HT1080 (cell line): ENCODE data around the gene EML5. TPM values are rescaled to one million over a fixed set of nuclear protein-coding genes. Genes with fewer than 3 reads are reported as not detected.

Source experiments
- DNase-seq: peaks from one replicate; pipeline ENCODE4 v3.0.0-alpha.2; 2015; ENCODE audit warnings: low read depth
- total RNA-seq: library from RNA; depleted of rRNA; stranded (reverse); fragments of >200 nt; shearing (Covaris generic); gene quantifications from 2 replicates; pipeline ENCODE4 v1.2.3, GENCODE V29; 2014

Gene EML5
- total RNA-seq, 1 experiment from 2014 or later, result 1.5 TPM

- no peak for DNase-seq
Observed at GRCh38 chr14:88727057-88727456, 65.7 kb downstream of the EML5 start.

DNA sequence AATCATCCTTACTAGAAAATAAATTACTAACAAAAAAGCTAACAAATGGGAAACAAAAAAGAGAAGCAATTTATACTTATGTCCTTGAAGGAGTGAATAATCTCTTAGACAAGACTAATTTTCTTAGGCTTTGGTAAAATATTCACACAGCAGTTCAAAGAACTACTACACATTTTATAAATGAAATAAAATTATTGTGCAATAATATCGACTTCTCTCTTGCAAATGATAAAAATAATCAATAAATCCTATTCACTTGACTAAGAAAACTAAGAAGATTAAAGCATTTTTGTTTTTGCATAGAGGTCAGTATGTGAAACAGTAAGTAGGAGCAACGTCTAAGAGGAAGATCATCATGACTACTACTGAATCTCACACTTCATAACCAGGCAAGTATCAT is 82.0 kb downstream of the EML5 start:
- no peak for DNase-seq

- DNase-seq, result no peak
Observed at GRCh38 chr14:88707088-88707487, 85.7 kb downstream of the EML5 start.

DNA sequence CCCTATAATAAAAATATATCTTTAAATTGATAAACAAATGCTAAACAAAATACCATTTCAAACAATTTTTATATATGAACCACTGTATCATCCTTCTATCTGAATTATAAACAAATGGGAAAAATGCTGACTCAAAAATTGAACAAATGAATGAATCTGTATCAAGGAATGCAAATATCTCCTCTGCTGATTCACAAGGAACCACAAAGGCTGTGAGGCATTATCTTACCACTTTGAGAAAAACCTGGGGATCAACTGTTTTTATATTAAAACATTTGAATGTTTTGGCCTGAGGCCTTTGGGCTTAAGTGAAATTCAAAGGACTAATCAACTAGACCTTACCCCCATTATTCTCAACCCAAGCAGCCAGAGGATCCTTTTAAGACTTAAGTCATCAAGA is 86.3 kb downstream of the EML5 start:
- no peak for DNase-seq

- no peak for DNase-seq
Observed at GRCh38 chr14:88698651-88699050, 94.1 kb downstream of the EML5 start.

GRCh38 chr14:88695870-88696269 is 96.9 kb downstream of the EML5 start:
- no peak for DNase-seq

DNA sequence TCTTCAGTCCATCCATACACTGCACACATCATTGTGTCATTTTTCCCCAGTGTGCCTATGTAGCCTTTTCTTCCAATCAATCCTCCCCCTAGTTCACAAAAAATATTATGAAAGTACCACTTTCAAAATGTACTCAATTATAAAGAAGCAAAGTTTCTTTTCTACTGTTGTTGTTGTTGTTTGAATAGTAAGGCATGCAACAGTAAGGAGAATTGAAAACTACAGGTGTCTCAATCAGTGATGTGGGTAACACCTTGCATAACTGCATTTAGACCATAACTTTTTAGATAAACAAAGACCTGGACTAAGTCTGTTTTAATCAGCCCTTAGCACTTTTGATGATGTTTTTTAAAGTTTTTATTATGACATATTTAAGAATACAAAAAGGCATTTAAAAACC is 104.4 kb downstream of the EML5 start:
- DNase-seq, result no peak

DNA sequence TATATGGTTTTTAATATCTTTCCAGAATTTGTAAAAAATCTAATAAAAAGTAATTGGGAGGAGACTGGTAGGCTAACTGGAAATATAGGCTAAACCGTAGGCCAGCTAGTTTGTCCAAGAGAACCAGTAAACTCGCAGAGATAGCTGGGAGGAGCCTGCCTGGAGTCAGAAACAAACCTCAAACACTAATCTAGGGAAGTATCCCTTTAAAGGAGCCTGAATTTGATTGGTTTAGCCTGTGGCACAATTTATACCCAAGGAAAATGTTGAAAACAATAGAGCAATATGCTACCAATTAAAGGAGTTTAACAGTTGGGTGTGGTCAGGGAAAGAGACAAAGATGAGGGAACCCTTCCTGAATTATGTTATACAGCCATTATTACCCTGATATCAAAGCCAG is 109.6 kb downstream of the EML5 start:
- no peak for DNase-seq

- DNase-seq, result no peak
Observed at GRCh38 chr14:88682495-88683114, 110.1 kb downstream of the EML5 start.

DNA sequence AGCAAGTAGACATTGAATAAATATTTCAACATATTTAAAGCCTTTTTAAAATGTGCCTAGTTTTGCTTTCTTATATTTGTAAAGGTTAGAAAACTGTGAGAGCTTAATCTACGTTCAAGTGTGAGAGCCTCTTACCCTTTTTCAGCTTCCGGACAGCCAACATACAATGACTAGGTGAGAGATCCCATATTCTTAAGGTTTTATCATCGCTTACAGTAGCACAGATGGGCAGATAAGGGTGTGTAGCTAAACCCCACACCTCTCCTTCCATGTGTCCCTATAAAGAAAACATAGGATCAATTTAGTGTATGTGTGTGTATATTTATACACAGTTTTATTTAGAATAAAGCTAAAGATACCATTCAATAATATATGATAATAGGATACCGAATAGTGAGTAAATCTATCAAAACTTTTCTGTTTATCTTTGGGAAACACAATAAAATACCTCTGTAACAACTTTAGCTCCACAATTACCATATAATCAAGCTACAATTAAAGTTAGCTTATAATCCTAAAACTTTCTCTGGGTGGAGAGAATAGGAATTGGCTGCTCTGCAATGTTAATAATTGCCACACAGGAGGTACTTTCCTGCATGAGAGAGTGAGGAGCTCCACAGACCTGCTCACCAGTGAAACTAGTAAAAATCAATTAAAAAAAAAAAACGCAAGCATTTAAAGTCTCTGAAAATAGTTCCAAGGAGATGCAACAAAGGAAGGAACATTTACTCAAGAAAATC is 110.8 kb downstream of the EML5 start:
- DNase-seq, result no peak

DNA sequence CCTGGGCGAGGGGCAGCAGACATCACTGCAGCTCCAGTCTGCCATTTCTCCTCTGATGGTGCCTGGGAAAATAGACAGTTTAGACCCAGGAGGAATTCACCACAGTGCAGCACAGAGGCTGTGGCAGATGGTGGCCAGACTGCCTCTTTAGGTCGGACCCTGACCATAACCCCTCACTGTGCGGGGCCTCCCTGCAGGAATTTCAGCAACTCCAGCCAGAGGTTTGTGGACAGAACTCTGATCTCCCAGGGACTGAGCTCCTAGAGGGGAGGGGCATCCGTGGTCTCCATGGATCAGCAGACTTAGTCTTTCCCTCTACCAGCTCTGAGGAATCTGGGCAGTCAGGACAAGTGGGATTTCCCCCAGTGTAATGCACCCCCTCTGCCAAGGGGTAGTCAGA is 123.4 kb downstream of the EML5 start:
- DNase-seq, result no peak

DNA sequence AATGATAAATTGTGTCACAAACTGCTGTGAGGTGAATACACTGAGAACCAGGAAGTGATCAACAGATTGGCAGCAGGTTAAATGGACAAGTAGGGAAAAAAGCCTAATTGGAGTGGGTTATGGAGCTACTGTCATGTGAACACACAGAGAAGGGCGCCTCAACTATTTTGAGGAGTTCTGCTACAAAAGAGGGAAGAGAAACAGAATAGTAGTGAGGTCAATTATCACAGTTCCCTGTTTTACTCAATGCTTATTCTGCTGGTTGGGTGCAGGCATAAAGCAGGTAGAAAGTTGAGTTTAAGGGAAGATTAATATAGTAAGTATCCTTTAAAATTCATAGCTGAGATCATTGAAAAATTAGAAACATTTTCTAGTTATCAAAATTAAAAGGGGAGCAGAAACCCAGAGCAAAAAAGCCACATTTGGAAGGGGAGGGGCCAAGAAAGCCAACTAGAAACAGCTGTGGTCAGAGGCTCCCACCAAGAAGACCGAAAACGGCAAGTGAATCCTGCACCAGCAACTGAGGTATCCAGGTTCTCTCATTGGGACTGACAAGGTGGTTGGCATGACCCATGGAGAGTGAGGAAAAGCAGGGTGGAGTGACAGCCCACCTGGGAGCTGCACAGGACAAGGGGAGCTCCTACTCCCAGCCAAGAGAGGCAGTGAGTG is 124.2 kb downstream of the EML5 start:
- DNase-seq, result no peak

DNA sequence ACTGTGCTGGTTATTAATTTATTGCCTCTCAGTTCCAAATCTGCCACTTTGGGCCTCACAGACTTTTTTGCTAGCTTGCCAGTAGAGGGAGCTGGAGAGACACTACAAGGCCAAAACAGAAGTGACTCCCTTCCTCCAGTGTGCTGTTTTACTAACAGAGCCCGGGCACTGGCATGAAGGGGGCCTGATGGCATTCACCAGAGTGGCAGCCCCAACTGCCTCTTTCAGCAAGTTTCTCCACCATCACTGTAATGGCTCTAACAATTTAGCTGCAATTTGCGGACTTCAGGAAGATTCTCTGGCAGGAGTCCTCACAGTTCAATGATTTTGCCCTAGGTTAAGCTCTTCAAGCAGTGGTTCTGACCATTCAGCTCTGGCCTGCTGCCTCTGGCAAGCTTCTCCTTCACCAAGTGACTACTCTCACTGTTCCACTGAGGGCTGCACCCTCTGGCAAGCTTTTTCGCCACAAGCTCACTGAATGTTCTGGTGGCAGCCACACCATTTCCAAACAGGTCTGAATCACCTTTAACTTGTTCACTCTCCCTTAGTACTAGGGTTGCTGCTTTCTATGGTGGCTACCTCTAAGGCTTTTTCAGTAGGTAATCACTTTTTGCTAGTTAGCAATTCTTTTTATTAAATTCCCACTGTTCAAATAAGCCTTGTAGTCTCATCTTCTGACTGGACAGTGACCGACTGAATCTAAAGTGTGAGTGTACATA is 125.0 kb downstream of the EML5 start:
- peak; percentile 59 for DNase-seq

DNA sequence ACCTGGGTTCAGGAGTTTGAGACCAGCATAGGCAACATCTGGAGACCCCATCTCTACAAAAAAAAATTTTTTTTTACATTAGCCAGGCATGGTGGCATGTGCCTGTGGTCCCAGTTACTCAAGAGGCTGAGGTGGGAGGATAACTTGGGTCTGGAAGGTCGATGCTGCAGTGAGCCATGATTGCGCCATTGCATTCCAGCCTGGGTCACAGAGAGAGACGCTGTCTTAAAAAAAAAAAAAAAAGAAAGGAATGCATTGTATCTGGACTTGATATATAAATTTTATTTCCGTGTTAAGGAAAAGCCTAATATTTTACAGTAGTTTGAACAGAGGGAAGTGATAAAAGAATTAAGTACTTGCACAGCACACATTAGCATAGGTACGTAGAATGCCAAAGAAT is 132.7 kb downstream of the EML5 start:
- no peak for DNase-seq

DNA sequence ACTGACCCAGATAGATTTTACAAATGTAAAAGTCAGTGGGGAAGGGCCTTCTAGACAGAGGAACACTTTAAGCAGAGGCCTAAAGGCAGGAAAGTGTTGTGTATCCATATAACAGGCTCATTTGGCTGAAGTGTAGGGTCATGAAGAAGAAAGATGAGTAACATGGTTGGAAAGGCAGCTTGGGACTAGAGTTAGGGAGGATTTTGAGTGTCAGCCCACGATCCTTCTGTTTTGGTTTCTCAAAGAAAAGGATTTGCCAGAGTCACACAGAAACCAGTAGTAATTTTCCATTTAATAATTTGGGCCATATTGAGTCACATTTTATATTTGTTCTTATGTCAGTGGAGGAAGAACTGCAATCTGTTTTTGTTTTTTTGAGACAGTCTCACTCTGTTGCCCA is 153.5 kb downstream of the EML5 start:
- DNase-seq, result no peak

GRCh38 chr14:88632512-88632911 is 160.2 kb downstream of the EML5 start:
- DNase-seq, result no peak

GRCh38 chr14:88631091-88631490 is 161.7 kb downstream of the EML5 start:
- no peak for DNase-seq

GRCh38 chr14:88630565-88630964 is 162.2 kb downstream of the EML5 start:
- DNase-seq, result peak; percentile 45

DNA sequence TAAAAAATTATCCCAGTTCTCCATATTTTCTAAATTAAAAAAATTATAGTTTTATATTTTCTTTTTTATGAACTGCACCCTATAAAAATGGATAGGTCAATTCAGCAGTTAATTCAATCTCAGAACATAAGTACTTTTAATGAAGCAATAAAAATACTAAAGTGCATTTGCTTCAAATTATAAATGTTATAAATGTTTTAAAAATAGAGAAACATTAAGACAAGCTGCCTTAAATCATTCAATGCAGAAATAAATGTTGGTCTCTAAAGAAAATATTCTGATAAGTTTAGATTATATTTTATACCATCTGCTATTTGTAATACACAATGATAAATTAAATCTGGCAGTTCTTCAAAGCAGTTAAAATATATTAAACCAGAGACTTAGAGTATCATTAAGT is 164.3 kb downstream of the EML5 start:
- no peak for DNase-seq

GRCh38 chr14:88628033-88628432 is 164.7 kb downstream of the EML5 start:
- DNase-seq, result no peak

- no peak for DNase-seq
Observed at GRCh38 chr14:88625671-88626070, 167.1 kb downstream of the EML5 start.

DNA sequence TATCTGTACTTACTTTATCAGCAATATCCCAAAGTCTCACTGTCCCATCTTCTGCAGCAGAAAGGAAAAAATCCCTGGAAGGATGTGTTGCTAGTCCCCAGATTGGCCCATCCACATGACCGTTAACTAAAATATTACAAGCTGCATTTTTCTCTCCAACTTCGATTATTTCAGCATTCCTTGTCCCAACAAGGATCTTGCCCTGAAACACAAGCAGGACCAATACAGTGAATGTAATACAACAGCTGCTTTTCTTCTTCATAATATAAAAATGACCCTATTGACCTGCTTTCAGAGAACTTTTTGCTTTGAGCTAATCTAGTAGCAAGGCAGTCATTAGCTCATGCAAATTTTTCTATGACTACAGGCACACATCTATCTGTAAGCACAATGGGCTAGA is 171.7 kb downstream of the EML5 start:
- DNase-seq, result no peak
